Activated T-cell treated with anti-CD3 and anti-CD28 coated beads for 1 hour (primary cell): ENCODE results near the gene SPTBN2.
"Not testable (repeated sequence)": the region's sequence is repeated elsewhere in the genome, so short reads cannot be mapped to it uniquely, and the experiment has no call there.

Experiments
- DNase-seq: peaks from one replicate; pipeline ENCODE4 v3.0.0-alpha.2; 2020; ENCODE audit warnings: low read depth

The SPTBN2 gene

DNA sequence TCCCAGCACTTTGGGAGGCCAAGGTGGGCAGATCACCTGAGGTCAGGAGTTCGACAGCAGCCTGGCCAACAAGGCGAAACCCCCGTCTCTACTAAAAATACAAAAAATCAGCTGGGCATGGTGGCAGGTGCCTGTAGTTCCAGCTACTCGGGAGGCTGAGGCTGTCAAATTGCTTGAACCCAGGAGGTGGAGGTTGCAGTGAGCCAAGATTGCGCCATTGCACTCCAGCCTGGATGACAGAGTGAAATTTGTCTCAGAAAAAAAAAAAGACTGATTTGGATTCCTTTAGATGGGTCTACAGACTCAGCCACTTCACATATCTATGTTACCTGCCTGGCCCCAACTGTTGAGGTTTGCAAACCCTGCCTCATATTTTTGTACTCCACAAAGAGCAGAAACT is 4.8 kb downstream of the SPTBN2 start:
- DNase-seq = not testable (repeated sequence)

DNA sequence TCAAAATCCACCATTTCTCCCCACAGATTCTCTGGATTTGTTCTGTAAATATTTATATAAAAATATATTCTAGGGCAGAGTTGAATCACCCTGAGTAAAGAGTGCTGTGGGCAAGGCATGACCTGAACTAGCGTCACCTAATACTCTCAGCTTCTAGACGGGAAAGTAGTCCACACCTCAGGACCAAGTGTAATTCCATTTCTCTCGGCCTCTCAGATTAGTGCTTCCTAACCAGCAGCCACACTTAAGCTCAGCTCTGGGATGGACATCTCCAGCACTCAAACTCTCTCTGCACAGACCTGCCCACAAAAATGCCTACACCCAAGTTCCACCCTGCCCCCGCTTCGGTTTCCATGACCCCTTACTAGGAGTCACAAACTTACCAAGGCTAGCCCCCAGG is 5.3 kb downstream of the SPTBN2 start:
- no peak for DNase-seq

DNA sequence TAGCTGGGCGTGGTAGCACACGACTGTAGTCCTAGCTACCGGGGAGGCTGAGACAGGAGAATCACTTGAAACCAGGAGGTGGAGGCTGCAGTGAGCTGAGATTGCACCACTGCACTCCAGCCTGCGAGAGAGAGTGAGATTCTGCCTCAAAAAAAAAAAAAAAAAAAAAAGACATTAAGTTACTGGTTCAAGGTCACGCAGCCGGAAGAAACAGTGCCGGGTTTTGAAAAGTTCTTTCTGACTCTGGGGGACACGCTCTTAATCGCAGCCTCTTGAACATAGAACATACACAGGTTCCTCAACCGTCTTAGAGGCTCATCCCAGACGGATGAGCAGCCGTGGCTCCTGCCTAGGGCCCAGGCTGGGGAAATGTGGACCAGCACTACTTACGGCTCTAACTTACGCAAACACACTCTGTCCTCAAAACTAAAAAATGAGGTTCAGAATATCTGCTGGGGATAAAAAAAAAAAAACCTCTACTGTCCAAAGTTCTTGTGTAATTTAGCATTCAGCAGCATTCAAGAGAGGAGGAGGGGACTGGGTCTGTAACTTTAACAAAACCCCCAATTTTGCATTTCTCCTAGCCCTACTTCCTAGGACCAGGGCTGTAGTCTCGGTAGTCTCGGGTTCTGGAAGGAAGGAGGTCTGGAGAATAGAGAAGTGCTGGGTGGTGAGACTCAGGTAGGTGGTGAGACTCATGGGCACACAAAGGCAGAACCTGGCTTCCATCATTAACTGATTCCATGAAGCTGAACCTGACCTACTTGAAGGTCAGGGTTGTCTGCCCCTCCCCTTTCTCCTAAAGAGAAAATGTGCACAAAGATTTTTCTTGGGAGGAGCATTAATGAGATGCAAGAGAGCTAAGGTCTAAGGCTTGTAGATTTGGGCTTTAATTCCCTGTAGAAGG is 6.0 kb downstream of the SPTBN2 start:
- no peak for DNase-seq

DNA sequence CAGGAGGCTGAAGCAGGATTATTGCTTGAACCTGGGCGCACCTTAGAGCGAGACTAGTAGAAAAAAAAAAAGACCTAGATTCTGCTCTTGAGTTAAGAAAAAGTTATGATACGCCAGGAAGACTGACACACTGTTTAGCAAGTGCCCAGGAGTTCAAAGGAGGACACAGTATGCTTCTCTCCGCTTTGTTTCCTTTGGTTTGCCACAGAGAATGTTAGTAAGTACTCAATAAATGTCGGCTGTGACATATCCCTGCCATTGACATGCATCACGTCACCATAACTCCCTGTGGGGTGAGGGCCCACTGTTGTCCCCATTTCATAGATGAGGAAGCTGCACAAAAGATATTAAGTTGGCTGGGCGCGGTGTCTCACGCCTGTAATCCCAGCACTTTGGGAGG is 7.1 kb downstream of the SPTBN2 start:
- DNase-seq = no peak

DNA sequence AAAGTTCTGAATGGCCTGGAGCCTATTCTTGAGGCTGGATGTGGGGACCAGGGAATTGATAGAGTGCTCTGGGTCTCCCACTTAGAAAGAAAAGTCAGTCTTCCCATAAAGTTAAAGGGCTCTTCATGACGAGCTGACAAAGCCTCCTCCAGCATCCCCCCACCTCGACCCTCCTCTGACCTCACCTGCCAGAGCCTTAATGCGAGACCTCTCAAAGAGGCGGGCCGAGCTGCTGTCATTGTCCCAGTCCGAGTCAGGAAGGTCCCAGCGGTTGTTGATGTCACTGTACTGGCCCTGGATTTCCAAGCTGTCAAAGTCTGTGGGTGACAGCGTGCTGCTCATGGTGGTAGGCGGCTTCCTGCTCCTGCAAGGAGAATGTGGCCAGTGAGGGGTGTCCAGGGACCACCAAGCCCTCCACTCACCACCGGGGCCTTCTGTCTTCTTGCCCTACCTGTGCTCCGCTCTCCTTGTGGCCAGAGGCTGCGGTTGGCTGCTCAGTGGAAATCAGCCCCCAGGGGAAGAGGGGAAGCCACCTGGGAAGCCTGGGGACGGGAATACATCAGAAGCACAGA is 8.0 kb downstream of the SPTBN2 start:
- DNase-seq = no peak

DNA sequence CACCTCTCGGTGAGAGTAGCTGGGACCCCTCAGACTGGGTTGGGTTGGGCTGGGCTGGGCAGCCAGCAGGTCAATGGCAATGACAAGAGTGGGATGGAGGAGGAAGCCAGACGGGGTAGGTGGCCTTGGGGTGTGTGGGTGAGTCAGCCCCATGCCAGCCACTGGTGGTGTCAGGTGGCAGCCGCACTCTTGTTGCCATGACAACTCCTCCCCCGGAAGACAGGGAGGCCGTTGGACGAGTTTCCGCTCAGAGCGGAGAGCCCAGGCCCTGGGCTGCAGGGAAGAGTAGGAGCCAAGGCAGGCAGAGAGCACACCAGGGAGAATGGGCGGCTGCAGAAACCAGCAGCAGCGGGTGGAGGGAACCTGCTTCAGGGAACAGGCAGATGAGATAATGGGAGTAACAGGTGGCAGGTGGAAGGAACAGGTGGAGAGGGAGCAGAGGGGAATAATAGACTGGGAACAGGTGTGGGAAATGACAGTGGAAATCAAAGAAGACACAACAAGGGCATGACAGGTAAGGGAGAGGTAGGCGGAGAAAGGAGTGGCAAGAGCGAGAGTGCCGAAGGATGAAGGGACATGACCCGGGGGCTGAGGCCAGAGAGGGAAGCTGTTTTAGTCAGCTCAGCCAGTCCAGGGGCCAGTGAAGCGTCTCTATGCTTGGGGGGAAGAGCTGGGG is 8.7 kb downstream of the SPTBN2 start:
- DNase-seq = no peak

DNA sequence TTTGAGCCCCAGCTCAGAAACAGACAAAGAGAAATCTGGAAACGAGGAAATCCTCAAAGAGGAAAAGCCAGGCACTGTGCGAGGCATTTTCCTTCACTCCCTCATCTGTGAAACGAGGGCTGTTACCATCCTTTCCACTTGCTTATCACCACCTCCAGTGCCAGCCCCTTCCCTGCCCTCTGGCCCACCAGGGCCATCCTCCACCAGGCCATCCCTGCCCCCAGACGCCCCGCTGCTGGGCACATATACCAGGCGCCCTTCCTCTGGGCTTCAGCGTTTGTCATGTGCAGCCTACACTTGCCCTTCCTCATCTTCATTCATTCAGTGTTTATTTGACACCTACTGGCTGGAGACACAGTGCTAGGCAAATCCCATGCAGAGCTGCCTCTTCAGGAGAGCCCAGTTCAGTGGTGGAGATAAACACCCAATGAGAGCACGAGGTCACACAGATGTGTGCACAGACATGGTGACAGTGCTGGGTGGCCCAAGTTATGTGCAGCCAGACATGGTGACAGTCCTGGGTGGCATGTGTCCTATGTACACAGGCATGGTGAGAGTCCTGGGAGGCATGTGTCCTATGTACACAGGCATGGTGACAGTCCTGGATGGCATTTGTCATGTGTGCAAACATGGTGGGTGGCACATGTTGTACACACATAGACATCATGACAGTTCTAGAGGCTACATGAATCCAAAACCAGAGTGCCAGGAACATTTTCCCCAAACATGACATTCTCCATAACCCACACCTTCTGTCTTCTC is 9.7 kb downstream of the SPTBN2 start:
- no peak for DNase-seq

DNA sequence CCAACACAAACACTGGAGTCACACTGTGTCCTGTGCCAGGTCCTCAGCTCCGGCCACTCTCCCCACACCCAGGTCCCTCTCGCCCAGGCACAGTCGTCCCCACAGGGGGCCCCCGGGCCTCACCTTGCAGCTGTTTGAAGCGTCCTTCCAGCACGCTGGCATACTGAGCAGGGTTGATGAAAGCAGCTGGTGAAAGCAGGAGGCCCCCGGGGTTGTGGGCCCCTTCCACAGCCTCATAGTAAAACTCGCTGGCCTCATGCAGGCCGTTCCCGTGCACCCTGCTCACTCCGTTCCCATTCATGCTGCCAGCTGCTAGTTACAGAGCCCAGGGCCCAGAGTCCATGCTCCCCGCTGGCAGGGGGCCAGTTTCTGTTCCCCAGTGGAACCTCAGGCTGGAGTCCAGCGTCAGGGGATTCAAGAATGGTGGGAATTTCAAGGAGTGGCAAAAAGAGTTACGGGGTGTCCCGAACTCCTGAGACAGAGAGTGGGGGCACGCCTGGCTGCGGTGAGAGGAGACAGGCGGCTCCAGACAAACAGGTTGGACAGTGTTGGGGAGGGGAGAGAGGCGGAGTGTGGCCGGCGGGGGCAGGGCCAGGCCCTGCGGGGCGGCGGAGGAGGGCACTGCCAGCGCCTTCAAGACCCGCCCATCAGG is 10.6 kb downstream of the SPTBN2 start:
- no peak for DNase-seq

DNA sequence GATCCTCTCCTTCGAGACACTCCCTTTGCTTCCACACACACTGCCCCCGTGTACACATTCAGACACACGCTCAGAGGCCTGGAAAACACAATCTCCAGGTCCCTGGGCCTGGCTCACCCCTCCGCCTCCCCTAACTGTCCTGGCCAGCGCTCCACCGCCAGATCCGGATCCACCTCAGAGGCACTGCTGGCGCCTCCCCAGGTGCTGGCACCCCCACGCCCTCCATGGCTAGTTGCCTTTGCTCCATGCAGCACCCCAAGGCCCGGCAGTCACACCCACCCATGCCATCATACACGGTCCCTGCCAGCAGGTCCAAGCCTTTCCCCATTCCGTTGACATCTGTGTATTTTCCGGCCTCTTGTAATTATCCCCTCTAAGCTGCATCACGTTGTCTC is 11.1 kb downstream of the SPTBN2 start:
- no peak for DNase-seq

DNA sequence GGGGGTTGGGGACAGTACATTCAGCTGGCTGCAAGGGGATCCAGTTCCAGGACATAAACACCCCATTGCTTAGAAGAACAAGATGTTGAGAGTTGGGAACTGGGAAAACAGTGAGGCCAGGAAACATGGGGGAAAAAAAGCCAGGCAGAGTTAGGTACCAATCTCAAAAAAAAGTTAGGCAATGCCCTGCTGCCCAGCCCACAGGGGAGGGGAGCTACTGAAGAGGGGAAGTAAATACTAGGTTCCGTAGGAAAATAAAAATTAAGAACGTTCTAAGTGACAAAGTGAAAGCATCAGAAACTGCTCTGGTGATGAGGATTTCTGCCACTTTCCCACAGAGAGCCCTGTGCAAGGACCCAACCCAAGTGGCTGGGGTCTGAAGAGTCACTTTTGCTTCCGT is 12.0 kb downstream of the SPTBN2 start:
- no peak for DNase-seq

DNA sequence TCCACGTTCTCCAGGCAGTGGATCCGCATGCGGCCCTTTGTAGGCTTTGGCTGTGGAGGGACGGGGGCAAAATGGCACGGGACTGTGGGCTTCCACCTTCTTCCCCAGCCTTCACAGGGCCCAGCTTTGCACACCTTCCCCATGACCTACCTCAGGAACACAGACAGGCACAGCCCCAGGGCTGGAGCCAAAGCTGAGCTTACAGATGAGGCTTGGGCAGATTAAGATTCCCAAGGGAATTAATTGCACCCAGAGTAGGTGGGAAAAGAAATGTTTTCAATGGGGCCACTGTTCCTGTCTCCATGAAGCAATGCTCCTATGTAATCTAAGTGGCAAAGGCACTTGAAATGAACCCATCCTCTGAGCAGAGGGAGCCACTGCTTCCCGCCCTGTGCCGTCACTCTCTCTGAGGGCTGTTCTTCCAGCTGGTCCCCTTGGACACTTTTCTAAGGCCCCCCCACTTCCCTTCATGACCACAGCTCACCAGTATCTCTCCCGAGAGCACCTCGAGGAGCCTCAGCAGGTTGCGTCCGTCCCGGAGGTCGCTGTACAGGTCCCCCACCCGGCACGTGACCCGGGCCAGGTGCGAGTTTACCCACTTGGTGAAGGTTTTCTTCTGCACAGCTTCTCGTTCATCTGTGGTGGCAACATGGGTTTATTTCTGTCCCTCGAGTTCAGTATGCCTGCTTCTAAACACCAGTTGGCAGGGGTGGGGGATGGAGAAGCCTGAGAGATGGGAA is 13.5 kb downstream of the SPTBN2 start:
- DNase-seq = no peak

DNA sequence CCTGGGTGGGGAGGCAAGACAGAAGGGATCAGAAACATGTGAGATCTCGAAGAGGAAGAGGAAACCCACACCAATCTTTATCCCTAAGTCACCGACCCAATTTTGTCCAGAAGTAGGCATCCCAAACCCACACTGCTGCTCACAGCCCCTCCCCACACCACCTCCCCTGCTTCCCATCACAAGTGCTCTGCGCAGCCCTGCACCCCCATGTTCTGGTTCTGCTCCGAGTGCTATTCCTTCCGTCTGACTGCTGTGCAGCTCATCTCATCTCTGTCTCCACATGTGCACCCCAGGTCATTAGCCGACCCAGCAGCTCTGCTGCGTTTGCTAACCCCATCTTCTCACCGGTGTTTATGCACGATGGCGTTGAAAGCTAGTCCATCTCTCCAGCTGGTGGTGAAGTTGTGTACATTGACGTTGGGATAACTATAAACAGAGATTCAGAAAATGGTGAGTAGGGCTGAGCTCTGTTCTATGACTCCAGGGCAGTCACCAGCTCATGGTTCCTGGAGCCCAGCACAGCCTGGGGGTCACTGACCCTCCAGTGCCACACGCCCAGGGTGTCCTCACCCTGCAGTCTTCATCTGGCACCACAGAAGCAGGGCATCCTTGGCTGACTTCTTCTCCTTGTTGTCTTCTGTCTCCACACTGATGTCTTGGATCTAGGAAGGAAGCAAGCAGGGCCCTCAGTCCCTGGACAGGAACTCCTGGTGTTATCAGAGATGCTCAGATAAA is 15.1 kb downstream of the SPTBN2 start:
- no peak for DNase-seq

DNA sequence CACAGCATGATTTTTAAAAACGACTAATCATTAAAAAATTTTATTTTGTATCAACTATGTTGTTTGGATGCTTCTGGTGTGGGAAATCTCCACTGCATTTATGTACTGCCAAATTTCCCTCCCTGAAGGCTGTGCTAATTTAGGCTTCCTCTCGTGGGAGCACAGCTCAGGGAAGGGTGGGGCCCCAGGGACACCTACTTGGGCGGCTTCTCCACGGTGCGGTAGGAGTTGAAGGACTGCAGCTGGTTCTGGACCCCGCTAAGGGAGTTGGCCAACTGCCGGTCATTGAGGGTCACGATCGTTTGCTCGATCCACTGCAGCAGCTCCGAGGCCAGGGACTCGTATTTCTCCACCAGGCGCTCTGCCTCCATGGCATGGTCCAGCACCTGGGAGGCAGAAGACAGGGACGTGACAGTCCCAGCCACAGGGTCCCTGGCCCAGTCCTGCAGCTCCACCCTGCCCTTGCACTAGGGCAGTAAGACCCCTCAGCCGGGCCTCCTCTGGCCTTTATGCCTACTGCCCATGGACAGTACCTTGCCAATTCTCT is 18.6 kb downstream of the SPTBN2 start:
- DNase-seq = no peak

DNA sequence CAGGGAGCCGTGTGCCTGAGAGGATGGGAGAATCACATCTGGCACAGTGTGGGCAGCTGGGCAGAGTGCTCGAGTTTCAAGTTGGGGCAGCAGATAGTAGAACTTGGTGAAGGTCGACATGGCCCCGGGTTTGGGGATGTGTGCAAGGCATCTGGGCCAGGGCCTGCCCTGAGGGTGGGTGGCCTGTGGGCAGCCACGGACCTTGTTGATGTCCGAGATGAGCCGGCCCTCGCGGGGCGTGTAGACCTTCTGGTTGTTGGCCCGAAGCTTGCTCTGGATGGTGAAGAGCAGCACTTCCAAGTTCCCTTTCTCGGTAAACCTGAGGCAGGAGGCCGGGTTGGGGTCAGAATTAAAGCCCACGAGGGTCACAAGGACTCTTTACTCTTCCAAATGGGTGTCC is 20.3 kb downstream of the SPTBN2 start:
- DNase-seq = no peak

DNA sequence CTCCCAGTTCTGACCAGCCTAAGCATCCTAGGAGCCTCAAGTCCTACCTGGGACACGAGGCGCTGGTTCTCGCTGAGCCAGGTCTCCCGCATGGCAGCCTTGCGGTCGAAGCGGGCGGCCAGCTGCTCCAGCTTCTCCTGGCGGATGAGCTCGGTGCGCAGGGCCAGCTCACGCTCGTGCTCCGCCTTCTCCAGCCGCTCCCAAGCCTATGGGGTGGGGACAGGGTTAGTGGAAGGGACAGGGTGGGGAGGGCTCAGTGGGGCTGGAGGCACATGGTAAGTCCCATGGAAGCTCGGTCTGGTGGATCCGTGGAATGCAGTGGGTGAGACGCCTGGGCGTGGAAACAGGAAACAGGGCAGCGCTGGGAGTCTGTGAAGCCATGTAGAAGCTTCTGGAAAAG is 20.9 kb downstream of the SPTBN2 start:
- no peak for DNase-seq

DNA sequence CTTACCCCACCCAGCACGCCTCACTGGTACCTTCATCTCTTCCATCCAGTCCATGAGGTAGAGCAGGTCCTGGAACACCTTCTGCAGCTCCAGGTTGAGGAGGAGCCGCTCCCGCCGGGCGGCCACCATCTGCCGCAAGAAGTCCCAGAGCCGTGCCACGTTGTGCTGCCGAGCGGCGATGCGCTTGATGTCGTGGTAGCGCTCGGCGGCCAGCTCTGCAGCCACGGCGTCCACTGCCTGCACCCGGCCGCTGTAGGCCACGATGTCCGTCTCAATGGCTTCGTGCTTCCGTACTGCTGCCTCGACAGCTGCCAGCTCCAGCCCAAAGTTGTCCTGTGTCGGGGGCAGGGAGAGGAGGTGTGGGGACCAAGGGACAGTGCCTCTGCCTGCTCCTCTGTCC is 21.5 kb downstream of the SPTBN2 start:
- no peak for DNase-seq

DNA sequence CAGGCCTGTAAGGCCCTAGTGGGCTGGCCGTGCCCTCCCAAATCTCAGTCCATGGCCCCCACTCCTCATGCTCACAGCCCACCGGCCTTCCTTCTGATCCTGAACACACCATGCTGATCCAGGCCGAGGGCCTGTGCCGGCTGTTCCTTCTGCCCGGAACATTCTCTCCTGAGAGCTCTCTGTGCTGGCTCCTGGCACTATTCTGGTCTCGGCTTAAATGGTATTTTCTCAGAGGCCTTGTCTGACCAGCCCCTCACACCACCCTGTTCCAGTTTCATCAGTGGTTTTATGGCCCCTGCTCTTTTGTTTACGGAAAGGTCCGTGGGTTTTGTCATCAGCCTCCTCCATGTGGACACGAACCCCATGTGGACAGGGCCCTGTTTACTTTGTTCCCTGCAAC is 22.0 kb downstream of the SPTBN2 start:
- no peak for DNase-seq

DNA sequence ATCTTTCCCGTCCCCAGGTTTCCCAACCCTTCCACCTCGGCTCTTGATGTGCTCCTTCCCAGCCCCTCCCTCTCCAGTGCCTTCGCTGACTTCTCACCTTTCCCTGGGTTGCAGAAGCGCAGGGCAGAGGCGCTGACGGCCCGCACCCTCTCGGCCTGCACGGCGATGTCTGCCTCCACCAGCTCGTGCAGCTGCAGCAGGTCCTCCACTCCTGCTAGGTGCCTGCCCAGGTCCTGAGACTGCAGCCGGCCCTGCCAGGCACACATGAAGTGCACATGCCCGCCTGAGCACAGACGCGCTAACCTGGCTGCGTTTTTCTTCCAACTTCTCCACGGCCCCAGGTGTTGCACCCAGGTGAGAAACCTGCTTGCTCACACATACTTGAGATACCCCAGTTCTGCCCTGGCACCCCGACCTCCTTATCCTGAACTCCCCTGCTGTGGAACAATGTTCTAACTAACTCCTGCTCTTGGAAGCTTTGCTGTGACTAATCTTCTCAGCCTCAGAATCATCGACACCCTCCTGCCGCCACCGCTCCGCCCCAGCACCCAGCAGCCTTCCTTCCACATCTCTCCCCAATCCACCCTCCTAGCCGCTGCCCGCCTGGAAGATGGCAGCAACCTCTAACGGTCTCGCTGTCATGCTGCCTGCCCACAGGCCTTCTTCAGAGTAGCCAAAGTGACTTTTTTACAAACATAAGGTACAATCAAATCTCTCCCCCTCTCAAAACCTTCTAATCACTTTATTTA is 23.3 kb downstream of the SPTBN2 start:
- DNase-seq = no peak

DNA sequence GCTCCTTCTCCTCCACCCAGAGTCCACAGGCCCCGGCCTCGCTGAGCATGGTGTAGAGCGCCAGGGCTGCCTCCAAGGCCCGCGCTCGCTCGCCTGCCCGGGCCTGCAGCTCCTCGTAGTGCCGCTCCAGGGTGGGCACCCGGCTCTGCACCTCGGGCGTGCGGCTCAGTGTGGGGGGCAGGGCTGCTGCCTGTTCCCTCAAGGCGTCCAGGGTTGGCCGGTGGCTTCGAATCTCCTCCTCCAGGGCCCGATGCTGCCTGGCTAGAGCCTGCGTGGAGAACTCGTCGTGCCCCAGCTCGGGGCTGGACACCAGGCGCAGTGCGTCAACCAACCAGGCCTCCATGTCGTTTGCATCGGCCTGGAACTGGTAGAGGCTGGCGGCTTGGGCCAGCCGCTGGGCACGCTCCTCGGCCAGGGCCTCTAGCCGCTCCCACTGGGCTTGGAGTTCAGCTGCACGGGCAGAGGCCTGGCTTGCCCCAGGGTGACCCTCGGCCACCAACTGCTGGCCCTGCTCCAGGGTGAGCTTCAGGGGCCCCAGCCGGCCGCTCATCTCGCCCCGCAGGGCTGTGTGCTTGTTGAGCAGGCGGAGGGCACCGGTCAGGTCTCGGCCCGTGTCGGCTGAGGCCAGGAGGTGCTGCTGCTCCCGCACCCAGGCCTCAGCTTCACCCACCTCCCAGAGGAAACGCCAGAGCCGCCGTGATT is 24.2 kb downstream of the SPTBN2 start:
- DNase-seq = no peak
